ENCODE measurements around the gene NCAPG2.

Gene NCAPG2

DNA sequence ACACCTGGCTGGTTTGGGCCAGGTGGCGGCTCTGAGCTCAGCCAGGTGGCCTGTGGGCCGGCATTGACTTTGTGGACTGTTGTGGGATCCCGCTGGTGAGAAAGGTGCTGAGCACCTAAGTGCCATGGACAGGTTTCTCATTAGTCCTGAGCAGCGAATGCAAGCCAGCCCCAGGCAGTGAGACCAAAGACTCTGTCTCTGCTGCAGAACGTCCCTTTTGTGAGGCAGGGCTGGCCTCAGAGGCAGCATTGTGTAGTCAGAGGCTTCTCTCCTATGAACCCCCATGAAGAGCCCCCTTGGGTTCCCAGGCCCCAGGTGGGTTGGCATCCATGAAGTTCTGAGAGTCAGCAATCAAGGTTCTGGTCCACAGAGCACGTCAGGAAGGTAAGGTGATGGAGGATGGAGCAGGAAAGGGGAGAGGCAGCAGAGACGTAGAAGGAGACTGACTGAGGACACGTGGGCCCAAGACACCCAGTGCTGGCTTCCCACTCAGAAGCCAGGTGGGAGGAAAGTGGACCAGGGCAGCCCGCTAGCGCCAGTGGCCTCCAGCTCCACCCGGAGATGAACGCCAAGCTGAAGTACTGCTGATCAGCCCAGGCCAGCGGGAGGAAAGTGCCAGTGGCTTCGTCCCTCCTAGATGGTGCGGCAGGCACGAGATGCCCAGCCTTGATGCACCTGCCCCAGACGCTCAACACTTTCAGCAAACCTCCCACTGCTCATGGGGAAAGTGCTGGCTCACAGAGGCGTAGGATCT, 97.8 kb downstream of the NCAPG2 start:
- H3K36me3 ChIP-seq (ENCODE audit: control insufficient read depth in 2 of 2, insufficient read depth in 2 of 2, low read length in 2 of 2), result no peaks in the 10 kb centered on the region
- H3K9me3 ChIP-seq (ENCODE audit: control insufficient read depth in 2 of 2, low read length in 2 of 2), result no peaks in the 10 kb centered on the region
- H3K27ac ChIP-seq (ENCODE audit: low read depth in 2 of 2, low read length in 2 of 2), result no peak overlapping the region
- no peak overlapping the region for H3K4me3 ChIP-seq (ENCODE audit: low read length in 2 of 2)
- no peaks in the 10 kb centered on the region for H3K4me1 ChIP-seq (ENCODE audit: control insufficient read depth in 2 of 2, insufficient read depth in 2 of 2, low read length in 2 of 2)
- H3K27me3 ChIP-seq (ENCODE audit: control insufficient read depth in 2 of 2, insufficient read depth in 2 of 2, low read length in 2 of 2), result no peaks in the 10 kb centered on the region
- no peak overlapping the region for H3K9ac ChIP-seq (ENCODE audit: low read depth in 1 of 2, low read length in 2 of 2)

DNA sequence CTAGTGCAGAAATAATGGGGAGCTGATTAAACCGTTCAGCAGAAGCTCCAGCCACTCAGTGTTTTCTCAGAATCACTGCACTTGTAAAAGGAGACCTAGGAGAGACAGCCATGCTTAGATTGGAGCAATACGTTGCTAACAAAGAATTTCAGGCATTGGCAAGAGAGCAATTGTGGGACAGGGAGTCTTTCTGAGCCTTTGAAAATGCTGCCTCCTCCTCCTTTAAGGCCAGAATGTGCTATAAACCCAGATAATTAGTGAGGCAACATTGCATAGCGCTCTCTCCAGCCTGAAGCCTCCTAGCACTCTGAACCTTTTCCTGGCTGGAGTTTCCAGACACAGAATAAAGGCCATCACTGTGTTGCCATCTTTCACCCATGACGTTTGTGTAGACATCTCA, 98.5 kb downstream of the NCAPG2 start:
- Histone ChIP-seq H3K27ac (ENCODE audit: low read depth in 2 of 2, low read length in 2 of 2) (no peak overlapping the region), H3K4me3 (ENCODE audit: low read length in 2 of 2) (no peak overlapping the region), H3K27me3 (ENCODE audit: control insufficient read depth in 2 of 2, insufficient read depth in 2 of 2, low read length in 2 of 2) (no peaks in the 10 kb centered on the region), H3K9ac (ENCODE audit: low read depth in 1 of 2, low read length in 2 of 2) (no peak overlapping the region), H3K36me3 (ENCODE audit: control insufficient read depth in 2 of 2, insufficient read depth in 2 of 2, low read length in 2 of 2) (no peaks in the 10 kb centered on the region), H3K9me3 (ENCODE audit: control insufficient read depth in 2 of 2, low read length in 2 of 2) (no peaks in the 10 kb centered on the region), H3K4me1 (ENCODE audit: control insufficient read depth in 2 of 2, insufficient read depth in 2 of 2, low read length in 2 of 2) (no peaks in the 10 kb centered on the region)

DNA sequence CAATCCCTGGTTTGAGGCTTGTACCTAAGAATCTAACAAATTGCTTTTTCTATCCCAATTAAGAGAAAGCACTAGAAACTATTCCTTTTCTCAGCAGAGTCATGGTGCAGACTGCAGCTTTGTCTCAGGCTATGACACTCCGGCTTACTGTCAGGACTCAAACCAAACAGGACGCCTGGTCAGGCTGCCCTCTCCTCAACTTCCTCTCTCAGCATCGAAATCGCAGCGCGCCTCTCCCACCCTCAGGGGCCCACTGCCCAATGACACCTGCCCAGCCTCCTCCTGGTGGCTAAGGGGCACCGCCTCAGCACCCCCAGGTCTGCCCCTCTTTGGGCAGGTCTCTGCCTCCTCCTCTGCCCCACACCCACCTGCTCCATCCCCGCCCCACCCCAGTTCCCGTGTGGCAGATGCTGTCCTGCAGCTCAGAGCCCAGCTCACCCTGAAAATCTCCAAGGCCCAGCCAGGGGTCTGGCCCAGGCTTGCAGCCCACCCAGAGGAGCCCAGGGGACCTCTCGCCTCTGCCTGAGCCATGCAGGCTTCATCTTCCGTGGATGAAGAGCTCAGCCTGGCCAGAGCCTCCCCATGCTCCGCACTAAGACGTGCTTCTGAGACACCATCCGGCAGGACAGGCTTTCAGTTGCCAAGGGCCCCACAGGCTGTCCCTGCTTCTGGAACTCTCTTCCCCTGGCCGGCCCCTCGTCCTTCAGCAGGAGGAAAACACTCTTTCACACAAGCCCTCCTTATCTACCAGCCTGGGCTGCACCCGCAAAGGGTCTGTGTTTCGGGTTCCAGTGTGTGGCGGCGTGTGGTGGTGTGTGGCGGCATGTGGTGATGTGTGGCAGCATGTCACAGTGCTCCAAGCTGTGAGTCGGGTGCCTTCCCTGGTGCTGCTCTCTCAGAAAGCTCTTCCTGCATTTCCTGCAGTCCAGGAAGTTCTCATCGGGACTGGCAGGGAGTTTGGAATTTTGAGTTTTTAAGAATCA, 100.5 kb downstream of the NCAPG2 start:
- Histone ChIP-seq H3K27me3 (ENCODE audit: control insufficient read depth in 2 of 2, insufficient read depth in 2 of 2, low read length in 2 of 2) (no peaks in the 10 kb centered on the region), H3K27ac (ENCODE audit: low read depth in 2 of 2, low read length in 2 of 2) (no peak overlapping the region), H3K4me3 (ENCODE audit: low read length in 2 of 2) (no peak overlapping the region), H3K36me3 (ENCODE audit: control insufficient read depth in 2 of 2, insufficient read depth in 2 of 2, low read length in 2 of 2) (no peaks in the 10 kb centered on the region), H3K9ac (ENCODE audit: low read depth in 1 of 2, low read length in 2 of 2) (no peak overlapping the region), H3K9me3 (ENCODE audit: control insufficient read depth in 2 of 2, low read length in 2 of 2) (no peaks in the 10 kb centered on the region), H3K4me1 (ENCODE audit: control insufficient read depth in 2 of 2, insufficient read depth in 2 of 2, low read length in 2 of 2) (no peaks in the 10 kb centered on the region)

DNA sequence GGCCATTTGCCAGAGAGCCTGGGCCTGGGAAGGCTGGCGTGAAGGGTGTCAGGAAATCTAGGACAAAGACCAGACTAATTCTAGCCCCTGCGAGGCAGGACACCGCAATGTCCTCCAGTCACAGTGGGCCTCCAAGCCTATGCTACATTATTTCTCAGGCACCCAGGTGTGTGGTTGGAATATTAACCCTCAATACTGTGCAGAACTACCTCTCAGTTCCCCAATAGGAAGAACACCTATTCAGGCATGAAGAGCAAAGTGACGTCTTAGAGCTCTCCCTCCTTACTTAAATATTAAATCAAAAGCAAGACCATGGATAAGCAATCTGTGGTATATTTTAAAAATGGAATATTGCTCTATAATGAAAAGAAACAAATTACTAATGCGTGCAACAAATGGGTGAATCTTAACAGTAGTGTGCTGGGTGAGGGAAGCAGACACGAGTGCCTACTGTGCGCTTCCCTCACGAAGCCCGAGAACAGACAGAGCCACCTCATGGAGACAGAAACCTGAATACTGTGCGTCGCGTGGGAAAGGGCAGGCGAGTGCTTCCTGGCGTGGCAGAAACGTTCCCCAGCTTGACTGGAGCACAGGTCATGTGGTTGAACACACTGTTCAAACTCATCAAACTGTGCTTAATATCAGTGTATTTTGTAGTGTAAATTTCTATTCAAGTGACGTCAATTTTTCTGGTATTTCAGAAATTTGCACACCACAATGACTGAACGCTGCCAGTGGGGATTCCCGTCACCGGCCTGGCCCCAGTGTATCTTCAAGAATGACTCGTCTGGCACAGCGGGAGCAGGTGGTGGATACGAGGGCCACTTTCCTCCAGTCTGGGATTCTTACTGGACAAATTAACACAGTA, 101.5 kb downstream of the NCAPG2 start:
- H3K4me3 ChIP-seq (ENCODE audit: low read length in 2 of 2), result no peak overlapping the region
- H3K27ac ChIP-seq (ENCODE audit: low read depth in 2 of 2, low read length in 2 of 2), result no peak overlapping the region
- H3K9me3 ChIP-seq (ENCODE audit: control insufficient read depth in 2 of 2, low read length in 2 of 2), result no peaks in the 10 kb centered on the region
- H3K9ac ChIP-seq (ENCODE audit: low read depth in 1 of 2, low read length in 2 of 2), result no peak overlapping the region
- no peaks in the 10 kb centered on the region for H3K4me1 ChIP-seq (ENCODE audit: control insufficient read depth in 2 of 2, insufficient read depth in 2 of 2, low read length in 2 of 2)
- H3K27me3 ChIP-seq (ENCODE audit: control insufficient read depth in 2 of 2, insufficient read depth in 2 of 2, low read length in 2 of 2), result no peaks in the 10 kb centered on the region
- no peaks in the 10 kb centered on the region for H3K36me3 ChIP-seq (ENCODE audit: control insufficient read depth in 2 of 2, insufficient read depth in 2 of 2, low read length in 2 of 2)

DNA sequence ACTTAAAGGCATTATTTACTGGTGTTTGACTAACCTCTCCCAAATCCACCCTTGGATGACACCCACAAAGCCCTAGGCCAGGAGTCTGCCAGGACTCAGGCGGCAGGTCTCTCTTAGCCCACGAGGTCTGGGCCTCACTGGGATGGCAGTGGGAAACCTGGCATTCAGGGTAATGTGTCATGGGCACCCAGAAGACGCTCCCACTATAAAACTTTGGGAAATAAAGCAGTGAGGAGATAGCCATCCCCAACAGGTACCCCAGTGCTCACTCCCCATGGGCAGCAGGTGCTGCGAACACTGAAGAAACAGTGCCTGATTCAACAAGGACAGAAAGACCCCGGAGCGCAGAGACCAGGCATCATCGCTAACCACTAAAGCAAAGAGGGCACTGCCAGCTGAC, 102.6 kb downstream of the NCAPG2 start:
- H3K4me1 ChIP-seq (ENCODE audit: control insufficient read depth in 2 of 2, insufficient read depth in 2 of 2, low read length in 2 of 2), result no peaks in the 10 kb centered on the region
- H3K27me3 ChIP-seq (ENCODE audit: control insufficient read depth in 2 of 2, insufficient read depth in 2 of 2, low read length in 2 of 2), result no peaks in the 10 kb centered on the region
- no peak overlapping the region for H3K9ac ChIP-seq (ENCODE audit: low read depth in 1 of 2, low read length in 2 of 2)
- H3K9me3 ChIP-seq (ENCODE audit: control insufficient read depth in 2 of 2, low read length in 2 of 2), result no peaks in the 10 kb centered on the region
- no peaks in the 10 kb centered on the region for H3K36me3 ChIP-seq (ENCODE audit: control insufficient read depth in 2 of 2, insufficient read depth in 2 of 2, low read length in 2 of 2)
- no peak overlapping the region for H3K4me3 ChIP-seq (ENCODE audit: low read length in 2 of 2)
- H3K27ac ChIP-seq (ENCODE audit: low read depth in 2 of 2, low read length in 2 of 2), result no peak overlapping the region

DNA sequence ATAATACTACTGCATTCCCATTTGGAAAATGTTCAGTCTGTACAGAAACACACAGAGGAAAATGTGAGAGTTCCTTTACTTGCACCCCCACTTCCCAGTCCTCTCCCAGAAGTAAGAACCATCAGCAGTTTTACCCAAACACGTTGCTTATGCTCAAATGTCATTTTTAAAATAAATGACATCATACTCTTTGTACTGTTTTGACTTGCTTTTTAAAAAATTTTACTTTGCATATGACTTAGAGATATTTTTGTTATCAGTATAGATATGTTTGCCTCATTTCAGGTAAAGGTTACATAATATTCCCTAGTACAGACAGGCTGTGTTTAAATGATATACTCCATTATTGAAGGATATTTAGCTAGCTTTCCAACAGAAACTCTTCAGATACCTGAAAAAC, 103.5 kb downstream of the NCAPG2 start:
- Histone ChIP-seq H3K4me3 (ENCODE audit: low read length in 2 of 2) (no peak overlapping the region), H3K36me3 (ENCODE audit: control insufficient read depth in 2 of 2, insufficient read depth in 2 of 2, low read length in 2 of 2) (no peaks in the 10 kb centered on the region)

DNA sequence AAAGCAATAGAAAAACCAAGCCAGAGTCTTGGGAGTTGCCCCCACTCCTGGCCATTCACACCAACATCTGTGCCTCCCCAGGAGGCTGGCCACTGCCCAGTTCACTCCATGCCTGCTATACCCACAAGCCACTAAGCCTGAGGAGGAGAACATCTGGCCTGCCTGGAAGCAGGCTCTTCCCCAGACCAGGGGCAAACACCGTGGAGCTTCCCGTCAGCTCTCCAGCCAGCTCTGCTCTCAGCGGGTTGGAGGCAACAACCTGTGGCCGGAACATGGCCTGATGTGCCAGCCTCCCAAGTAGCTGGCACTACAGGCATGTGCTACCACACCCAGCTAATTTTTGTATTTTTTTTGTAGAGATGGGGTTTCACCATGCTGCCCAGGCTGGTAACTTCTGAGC, 107.9 kb downstream of the NCAPG2 start:
- Histone ChIP-seq H3K27me3 (ENCODE audit: control insufficient read depth in 2 of 2, insufficient read depth in 2 of 2, low read length in 2 of 2) (no peaks in the 10 kb centered on the region), H3K9me3 (ENCODE audit: control insufficient read depth in 2 of 2, low read length in 2 of 2) (no peaks in the 10 kb centered on the region), H3K4me1 (ENCODE audit: control insufficient read depth in 2 of 2, insufficient read depth in 2 of 2, low read length in 2 of 2) (peaks cover under 1% of the 10 kb centered on the region in 2 donors), H3K4me3 (ENCODE audit: low read length in 2 of 2) (no peak overlapping the region), H3K36me3 (ENCODE audit: control insufficient read depth in 2 of 2, insufficient read depth in 2 of 2, low read length in 2 of 2) (no peaks in the 10 kb centered on the region), H3K27ac (ENCODE audit: low read depth in 2 of 2, low read length in 2 of 2) (no peak overlapping the region), H3K9ac (ENCODE audit: low read depth in 1 of 2, low read length in 2 of 2) (no peak overlapping the region)

More for the DNA sequence above, 103.5 kb downstream of the NCAPG2 start:
- Histone ChIP-seq H3K9ac (ENCODE audit: low read depth in 1 of 2, low read length in 2 of 2) (no peak overlapping the region), H3K4me1 (ENCODE audit: control insufficient read depth in 2 of 2, insufficient read depth in 2 of 2, low read length in 2 of 2) (no peaks in the 10 kb centered on the region), H3K9me3 (ENCODE audit: control insufficient read depth in 2 of 2, low read length in 2 of 2) (no peaks in the 10 kb centered on the region), H3K27ac (ENCODE audit: low read depth in 2 of 2, low read length in 2 of 2) (no peak overlapping the region), H3K27me3 (ENCODE audit: control insufficient read depth in 2 of 2, insufficient read depth in 2 of 2, low read length in 2 of 2) (no peaks in the 10 kb centered on the region)

DNA sequence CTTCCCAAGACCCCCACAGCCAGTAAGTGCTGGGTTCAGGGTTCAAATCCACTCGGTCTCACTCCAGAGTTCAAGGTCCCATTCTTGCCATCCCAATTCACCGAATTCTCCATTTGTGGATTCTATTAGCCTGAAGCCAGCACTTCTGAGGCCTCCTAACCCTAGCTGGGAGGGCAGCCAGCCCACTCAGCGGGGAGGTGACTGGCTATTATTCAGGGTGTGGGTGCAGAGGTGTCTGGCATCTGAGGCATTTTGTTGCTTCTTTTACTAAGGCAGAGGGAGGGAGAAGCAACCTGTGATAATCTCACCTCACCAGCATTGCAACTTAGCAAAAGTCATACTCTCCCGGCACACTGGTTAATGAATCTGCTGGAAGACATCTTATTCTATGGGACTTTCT, 108.3 kb downstream of the NCAPG2 start:
- H3K27me3 ChIP-seq (ENCODE audit: control insufficient read depth in 2 of 2, insufficient read depth in 2 of 2, low read length in 2 of 2), result no peaks in the 10 kb centered on the region
- no peak overlapping the region for H3K4me3 ChIP-seq (ENCODE audit: low read length in 2 of 2)
- no peaks in the 10 kb centered on the region for H3K36me3 ChIP-seq (ENCODE audit: control insufficient read depth in 2 of 2, insufficient read depth in 2 of 2, low read length in 2 of 2)
- H3K27ac ChIP-seq (ENCODE audit: low read depth in 2 of 2, low read length in 2 of 2), result no peak overlapping the region
- H3K4me1 ChIP-seq (ENCODE audit: control insufficient read depth in 2 of 2, insufficient read depth in 2 of 2, low read length in 2 of 2), result peaks cover 4 to 5% of the 10 kb centered on the region in 2 donors
- H3K9me3 ChIP-seq (ENCODE audit: control insufficient read depth in 2 of 2, low read length in 2 of 2), result no peaks in the 10 kb centered on the region
- no peak overlapping the region for H3K9ac ChIP-seq (ENCODE audit: low read depth in 1 of 2, low read length in 2 of 2)

DNA sequence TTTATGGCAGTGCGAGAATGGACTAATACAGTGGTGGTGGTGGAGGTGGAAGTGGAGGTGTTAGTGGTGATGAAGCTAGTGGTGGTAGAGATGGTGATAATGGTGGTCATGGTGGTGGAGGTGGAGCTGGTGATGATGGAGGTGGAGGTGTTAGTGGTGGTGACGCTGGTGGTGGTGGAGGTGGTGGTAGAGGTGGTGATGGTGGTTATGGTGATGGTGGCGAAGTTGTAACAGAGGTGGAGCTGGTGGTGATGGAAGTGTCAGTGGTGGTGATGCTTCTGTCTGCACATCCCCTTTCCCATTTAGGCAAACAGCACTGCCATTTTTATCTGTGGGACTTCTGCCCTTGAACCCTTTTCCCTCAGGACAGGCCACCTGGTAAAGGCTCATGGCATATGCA, 109.5 kb downstream of the NCAPG2 start:
- H3K9ac ChIP-seq (ENCODE audit: low read depth in 1 of 2, low read length in 2 of 2), result no peak overlapping the region
- H3K27me3 ChIP-seq (ENCODE audit: control insufficient read depth in 2 of 2, insufficient read depth in 2 of 2, low read length in 2 of 2), result no peaks in the 10 kb centered on the region
- H3K4me1 ChIP-seq (ENCODE audit: control insufficient read depth in 2 of 2, insufficient read depth in 2 of 2, low read length in 2 of 2), result peaks cover 4 to 10% of the 10 kb centered on the region in 2 donors
- H3K9me3 ChIP-seq (ENCODE audit: control insufficient read depth in 2 of 2, low read length in 2 of 2), result no peaks in the 10 kb centered on the region
- no peak overlapping the region for H3K27ac ChIP-seq (ENCODE audit: low read depth in 2 of 2, low read length in 2 of 2)
- no peak overlapping the region for H3K4me3 ChIP-seq (ENCODE audit: low read length in 2 of 2)
- no peaks in the 10 kb centered on the region for H3K36me3 ChIP-seq (ENCODE audit: control insufficient read depth in 2 of 2, insufficient read depth in 2 of 2, low read length in 2 of 2)
